Endothelial cell of umbilical vein (primary cell): ENCODE results near the gene NOP58. TPM values are rescaled to one million over a fixed set of nuclear protein-coding genes. Genes with fewer than 3 reads are reported as not detected.
A peak's percentile ranks its signal among the peaks of the same experiment; 100 is the strongest.

Experiments
- BruUV-seq: library from RNA; stranded (reverse); fragments of 400-500 nt; replicated peaks from 2 replicates; lab custom pipeline; 2021; lab: Mats Ljungman, UMichigan
- CTCF ChIA-PET: fragments of 300-600, 350-600 bp; sonication (Branson Sonifier 250); formaldehyde crosslinking; loops from one replicate; lab custom pipeline; 2021; ENCODE audit warnings: antibody characterized with exemption, inconsistent platforms; lab: Charles Lee
- POLR2A ChIA-PET: fragments of 300-600, 350-600 bp; sonication (Branson Sonifier 250); formaldehyde crosslinking; loops from one replicate; lab custom pipeline; 2021; ENCODE audit warnings: antibody characterized with exemption, inconsistent platforms; lab: Charles Lee
- DNase-seq: peaks from one replicate; pipeline ENCODE4 v3.0.0-alpha.2; 2011; ENCODE audit warnings: low read depth, low spot score
- FAIRE-seq: peaks from 2 replicates; lab custom pipeline; 2011; peaks lifted over from hg19 to GRCh38; lab: Jason Lieb, UNC
- H2AFZ ChIP-seq: 2 replicates; pipeline ENCODE4 v1.6.0; 2012; ENCODE audit warnings: low read depth, low read length, control low read depth, inconsistent platforms
- H3K27ac ChIP-seq: 2 replicates; pipeline ENCODE4 v1.5.1; 2011; ENCODE audit warnings: low read depth, mild to moderate bottlenecking, control low read depth, low read length, moderate library complexity; ENCODE audit not compliant: insufficient read depth
- H3K27me3 ChIP-seq, 2 experiments: 2 replicates each; pipeline versions ENCODE4 v1.6.0 to v1.6.1; 2011; ENCODE audit warnings: low read length in 2 of 2, mixed read lengths in 1 of 2; ENCODE audit not compliant: control insufficient read depth in 2 of 2, insufficient read depth in 2 of 2
- H3K36me3 ChIP-seq, 2 experiments: 2 replicates in 1 of 2; 3 replicates in 1 of 2; pipeline ENCODE4 v1.5.1; 2011; ENCODE audit warnings: low read length in 2 of 2, mild to moderate bottlenecking in 1 of 2, moderate library complexity in 1 of 2; ENCODE audit not compliant: control insufficient read depth in 2 of 2, insufficient read depth in 2 of 2; ENCODE audit errors: extremely low read depth in 1 of 2
- H3K4me1 ChIP-seq: 3 replicates; pipeline ENCODE4 v1.5.1; 2011; ENCODE audit warnings: mild to moderate bottlenecking, low read length; ENCODE audit not compliant: control insufficient read depth, insufficient read depth; ENCODE audit errors: extremely low read depth
- H3K4me2 ChIP-seq: 2 replicates; pipeline ENCODE4 v1.6.1; 2011; ENCODE audit warnings: low read length, control low read depth, mixed read lengths; ENCODE audit not compliant: insufficient read depth
- H3K4me3 ChIP-seq, 3 experiments: fragments of 200-600 bp in 1 of 3; sonication (generic), shearing (Covaris generic) in 1 of 3; replicated peaks in 1 of 3; 2 replicates each; pipeline ENCODE4 v1.5.1; 2011 to 2016; ENCODE audit warnings: control low read depth in 3 of 3, low read length in 3 of 3, mild to moderate bottlenecking in 2 of 3, inconsistent platforms in 1 of 3, low read depth in 1 of 3, moderate library complexity in 1 of 3; ENCODE audit not compliant: insufficient read depth in 1 of 3
- H3K79me2 ChIP-seq: 2 replicates; pipeline ENCODE4 v1.6.0; 2012; ENCODE audit warnings: low read length, inconsistent platforms; ENCODE audit not compliant: control insufficient read depth, insufficient read depth
- H3K9ac ChIP-seq: replicated peaks from 2 replicates; pipeline ENCODE3; 2011; ENCODE audit warnings: low read length, control low read depth; ENCODE audit not compliant: insufficient read depth; ENCODE audit errors: extremely low read depth
- H3K9me1 ChIP-seq: replicated peaks from 3 replicates; pipeline ENCODE4 v1.6.0; 2011; ENCODE audit warnings: mild to moderate bottlenecking, low read length; ENCODE audit not compliant: control insufficient read depth, insufficient read depth; ENCODE audit errors: extremely low read depth
- H3K9me3 ChIP-seq: replicated peaks from 2 replicates; pipeline ENCODE4 v1.5.1; 2012; ENCODE audit warnings: low read length, inconsistent platforms; ENCODE audit not compliant: control insufficient read depth, insufficient read depth
- H4K20me1 ChIP-seq: replicated peaks from 2 replicates; pipeline ENCODE3; 2011; ENCODE audit warnings: mild to moderate bottlenecking, low read length; ENCODE audit not compliant: control insufficient read depth, insufficient read depth; ENCODE audit errors: extremely low read depth
- CTCF ChIP-seq, 2 donors: IDR thresholded peaks; 1 replicate in 1 of 2; 2 replicates in 1 of 2; pipeline ENCODE4 v1.5.1; 2011; ENCODE audit warnings: low read length in 2 of 2, mild to moderate bottlenecking in 2 of 2, moderate library complexity in 2 of 2, control low read depth in 1 of 2, inconsistent platforms in 1 of 2, low read depth in 1 of 2; ENCODE audit not compliant: insufficient read depth in 1 of 2; ENCODE audit errors: extremely low read depth in 1 of 2
- FOS ChIP-seq: IDR thresholded peaks from 2 replicates; pipeline ENCODE4 v1.6.1; 2011; ENCODE audit warnings: mild to moderate bottlenecking, low read length, moderate library complexity, borderline replicate concordance; ENCODE audit not compliant: insufficient read depth
- JUN ChIP-seq: IDR thresholded peaks from 2 replicates; pipeline ENCODE4 v1.6.1; 2011; ENCODE audit warnings: borderline replicate concordance, low read depth; ENCODE audit not compliant: insufficient read length, insufficient read depth
- MYC ChIP-seq: IDR thresholded peaks from one replicate; pipeline ENCODE4 v1.6.1; 2011; ENCODE audit warnings: mild to moderate bottlenecking, low read depth, low read length
- dilution Hi-C: fragments of 300-500 bp; cut with MboI; formaldehyde crosslinking; loops from one replicate; pipeline ENCODE4 v1.15.0; 2019; ENCODE audit warnings: low sequenced_read_pairs; ENCODE audit not compliant: extremely low pct_ligation_motif_present
- intact Hi-C: fragments of 100-400 bp; cut with micrococcal nuclease; formaldehyde crosslinking; loops from one replicate; pipeline ENCODE4 v1.10.0; 2022
- polyA plus RNA-seq, 4 experiments: library from polyadenylated mRNA; depleted of rRNA in 3 of 4; stranded (reverse) in 3 of 4; unstranded in 1 of 4; fragments of >200 nt; gene quantifications; 2 replicates each; pipeline versions ENCODE4 v1.2.1 to v1.2.3, GENCODE V29; 2011 to 2012; ENCODE audit warnings: missing spikeins in 1 of 4
- total RNA-seq: library from RNA; stranded (reverse); gene quantifications from 2 replicates; pipeline ENCODE4 v1.2.3, GENCODE V29; 2021
- TF ChIP-seq, protein P1 (sequence below): IDR thresholded peaks from 2 replicates; pipeline ENCODE4 v1.6.1; 2011; ENCODE audit not compliant: insufficient read depth, insufficient read length

Gene NOP58
- total and polyA plus RNA-seq, 2 donors (not counting 3 experiments of a cell fraction or from before 2014, with no cell fraction given): 21.7 to 71.4 TPM

GRCh38 chr2:202249521-202250253 is 15.9 kb upstream of the NOP58 start:
- H2AFZ ChIP-seq: no peak overlapping the region

More at GRCh38 chr2:202249521-202250253, 15.9 kb upstream of the NOP58 start:
- Histone ChIP-seq H3K9me3 (no peaks in the 10 kb centered on the region), H3K4me3 (no peak overlapping the region), H4K20me1 (no peaks in the 10 kb centered on the region), H3K79me2 (no peaks in the 10 kb centered on the region), H3K4me2 (no peak overlapping the region), H3K27ac (peak overlapping the region; percentile 8), H3K36me3 (no peaks in the 10 kb centered on the region), H3K9me1 (no peaks in the 10 kb centered on the region), H3K9ac (no peak overlapping the region), H3K27me3 (no peaks in the 10 kb centered on the region), H3K4me1 (peaks cover 17% of the 10 kb centered on the region)
- ChIA-PET POLR2A (no interaction called here), CTCF (no interaction called here)
- no TSS peak for BruUV-seq
- dilution Hi-C loops (no loop called here), intact Hi-C loops (loop anchor here (1.0 kb wide), 2 partner anchors 11 to 16 kb away; partner anchors contain the start of genes NOP58 and SUMO1)
- DNase-seq (peak; percentile 46), FAIRE-seq (peak; percentile 63)
- TF ChIP-seq FOS: peak; percentile 39
- TF ChIP-seq JUN: peak; percentile 42
- no peak for TF ChIP-seq MYC
- no peak for TF ChIP-seq CTCF (IDR thresholded peaks at IDR 0.05; ENCODE audit: extremely low read depth in 1 of 2, insufficient read depth in 1 of 2, low read depth in 1 of 2, low read length in 2 of 2)
- TF ChIP-seq, protein P1, sequence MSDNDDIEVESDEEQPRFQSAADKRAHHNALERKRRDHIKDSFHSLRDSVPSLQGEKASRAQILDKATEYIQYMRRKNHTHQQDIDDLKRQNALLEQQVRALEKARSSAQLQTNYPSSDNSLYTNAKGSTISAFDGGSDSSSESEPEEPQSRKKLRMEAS: no peak
